GM12875 (cell line): ENCODE results near the gene SLC5A5.

Experiments
- H3K4me3 ChIP-seq: one replicate; pipeline ENCODE4 v1.5.1; 2011; ENCODE audit warnings: low read depth, low read length, control low read depth
- TF ChIP-seq, protein P1 (sequence below): IDR thresholded peaks from 2 replicates; pipeline ENCODE4 v1.5.1; 2011; ENCODE audit warnings: low read depth, mild to moderate bottlenecking, control low read depth, inconsistent platforms, low read length, moderate library complexity, borderline replicate concordance; ENCODE audit not compliant: insufficient read depth

The SLC5A5 gene

GRCh38 chr19:17871878-17872250 is at the start of gene SLC5A5:
Gene SLC5A5 (plus strand): TSS chr19:17871945. CDS start chr19:17872320, 375 bp downstream.
- TF ChIP-seq, protein P1, sequence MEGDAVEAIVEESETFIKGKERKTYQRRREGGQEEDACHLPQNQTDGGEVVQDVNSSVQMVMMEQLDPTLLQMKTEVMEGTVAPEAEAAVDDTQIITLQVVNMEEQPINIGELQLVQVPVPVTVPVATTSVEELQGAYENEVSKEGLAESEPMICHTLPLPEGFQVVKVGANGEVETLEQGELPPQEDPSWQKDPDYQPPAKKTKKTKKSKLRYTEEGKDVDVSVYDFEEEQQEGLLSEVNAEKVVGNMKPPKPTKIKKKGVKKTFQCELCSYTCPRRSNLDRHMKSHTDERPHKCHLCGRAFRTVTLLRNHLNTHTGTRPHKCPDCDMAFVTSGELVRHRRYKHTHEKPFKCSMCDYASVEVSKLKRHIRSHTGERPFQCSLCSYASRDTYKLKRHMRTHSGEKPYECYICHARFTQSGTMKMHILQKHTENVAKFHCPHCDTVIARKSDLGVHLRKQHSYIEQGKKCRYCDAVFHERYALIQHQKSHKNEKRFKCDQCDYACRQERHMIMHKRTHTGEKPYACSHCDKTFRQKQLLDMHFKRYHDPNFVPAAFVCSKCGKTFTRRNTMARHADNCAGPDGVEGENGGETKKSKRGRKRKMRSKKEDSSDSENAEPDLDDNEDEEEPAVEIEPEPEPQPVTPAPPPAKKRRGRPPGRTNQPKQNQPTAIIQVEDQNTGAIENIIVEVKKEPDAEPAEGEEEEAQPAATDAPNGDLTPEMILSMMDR: no peak
- no peak within 1 kb of the TSS for H3K4me3 ChIP-seq

DNA sequence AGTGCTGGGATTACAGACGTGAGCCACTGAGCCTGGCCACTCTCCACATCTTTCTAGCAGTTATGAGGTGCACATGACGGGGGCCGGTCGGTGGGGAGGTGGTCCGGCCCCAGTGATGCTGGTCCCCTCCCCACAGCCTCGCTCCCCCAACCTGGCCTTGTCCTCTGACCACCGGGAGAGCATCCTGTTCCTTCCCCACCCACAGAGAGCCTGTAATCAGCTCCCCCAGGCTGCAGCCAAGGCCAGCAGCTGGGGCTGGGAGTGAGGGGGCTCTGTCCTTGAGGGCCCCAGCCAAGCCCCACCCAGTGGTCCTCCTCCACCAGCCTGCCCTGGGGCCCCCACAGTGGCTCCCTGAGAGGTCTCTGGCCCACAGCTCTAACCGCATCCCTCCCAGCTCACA is 47.4 kb upstream of the SLC5A5 start:
- TF ChIP-seq, protein P1: no peak
- no peak overlapping the region for H3K4me3 ChIP-seq

GRCh38 chr19:17826508-17827056 is 45.2 kb upstream of the SLC5A5 start:
- no peak overlapping the region for H3K4me3 ChIP-seq
- TF ChIP-seq, protein P1: no peak

- H3K4me3 ChIP-seq: no peak overlapping the region
- TF ChIP-seq, protein P1: no peak
Measured at GRCh38 chr19:17829855-17830566, 41.7 kb upstream of the SLC5A5 start.

DNA sequence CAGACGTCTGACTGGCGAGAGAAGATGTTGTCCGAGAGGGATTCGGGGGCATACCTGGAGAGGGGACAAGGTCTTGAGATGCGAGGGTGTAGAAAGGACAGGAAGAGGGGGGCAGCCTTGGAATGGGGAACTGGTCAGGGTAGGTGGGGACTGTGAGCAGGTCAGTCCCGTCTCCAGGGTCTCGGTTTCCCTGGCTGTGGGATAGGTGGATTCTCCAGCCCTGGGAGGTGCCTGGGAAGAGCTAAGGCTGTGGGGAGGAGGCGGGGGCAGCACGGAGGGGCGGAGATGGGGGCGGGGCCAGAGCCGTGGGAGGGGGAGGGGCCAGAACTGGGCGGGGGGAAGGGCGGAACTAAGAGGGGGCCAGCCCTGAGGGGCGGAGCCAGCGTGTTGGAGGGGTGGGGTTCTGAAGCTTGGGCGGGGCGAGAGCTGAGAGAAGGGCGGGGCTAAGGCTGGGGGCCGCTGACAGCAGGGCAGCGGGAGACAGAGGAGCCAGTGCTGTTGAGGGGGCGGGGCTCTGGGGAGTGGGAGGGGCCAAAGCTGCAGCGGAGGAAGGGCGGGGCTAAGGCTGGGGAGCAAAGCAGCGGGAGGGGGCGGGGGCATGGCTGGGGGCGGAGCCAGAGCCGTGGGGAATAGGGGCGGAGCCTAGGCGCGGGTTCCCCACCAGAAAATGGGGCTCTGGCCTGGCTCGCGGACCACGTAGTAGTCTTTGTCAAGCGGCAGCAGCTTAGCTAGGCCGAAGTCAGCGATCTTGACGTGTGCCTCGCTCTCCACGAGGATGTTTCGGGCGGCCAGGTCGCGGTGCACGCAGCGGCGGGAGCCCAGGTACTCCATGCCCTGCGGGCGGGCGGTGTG is 41.0 kb upstream of the SLC5A5 start:
- TF ChIP-seq, protein P1: no peak
- H3K4me3 ChIP-seq: no peak overlapping the region

DNA sequence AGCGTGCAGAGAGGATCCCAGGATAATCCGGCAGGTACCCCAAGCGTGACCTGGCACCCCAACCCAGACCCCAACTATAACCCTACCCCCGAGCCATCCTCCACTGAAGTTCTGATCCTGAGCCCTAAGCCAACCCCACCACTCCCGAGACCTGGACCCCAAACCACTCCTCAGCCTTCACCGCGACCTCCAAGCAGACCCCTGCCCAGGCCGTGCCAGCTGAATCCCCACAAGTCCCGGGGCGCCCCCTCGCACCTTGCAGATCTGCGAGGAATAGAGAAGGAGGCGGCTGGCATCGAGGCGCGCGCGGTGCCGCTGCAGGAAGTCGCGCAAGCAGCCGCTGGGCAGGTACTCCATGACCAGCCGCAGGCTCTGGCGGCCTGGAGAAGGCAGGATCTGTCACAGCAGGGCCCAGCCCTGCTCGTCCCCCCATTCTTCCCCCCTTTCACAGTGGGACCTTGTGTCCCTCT is 40.3 kb upstream of the SLC5A5 start:
- no peak overlapping the region for H3K4me3 ChIP-seq

More for the DNA sequence above, 40.3 kb upstream of the SLC5A5 start:
- TF ChIP-seq, protein P1: no peak
